GM19455 (cell line): Measurements from ENCODE around the gene SCN4B.

Experiments used
- ATAC-seq: cut with Tn5 transposase; IDR thresholded peaks from one replicate; pipeline ENCODE4 v1.9.1; 2021; ENCODE audit not compliant: unreplicated experiment

The SCN4B gene

GRCh38 chr11:118175031-118175992 lies 22.7 kb upstream of the SCN4B start:
- ATAC-seq = no peak

GRCh38 chr11:118174006-118174567 lies 21.5 kb upstream of the SCN4B start:
- ATAC-seq = no peak

- no peak for ATAC-seq
Measured at GRCh38 chr11:118172356-118172755, 19.7 kb upstream of the SCN4B start.

GRCh38 chr11:118171269-118172062 lies 18.8 kb upstream of the SCN4B start:
- ATAC-seq = no peak

GRCh38 chr11:118170882-118171268 lies 18.3 kb upstream of the SCN4B start:
- ATAC-seq = no peak

GRCh38 chr11:118170231-118170630 lies 17.6 kb upstream of the SCN4B start:
- no peak for ATAC-seq

- ATAC-seq = no peak
Measured at GRCh38 chr11:118169300-118170140, 16.9 kb upstream of the SCN4B start.

- no peak for ATAC-seq
Measured at GRCh38 chr11:118168751-118169150, 16.1 kb upstream of the SCN4B start.

- ATAC-seq = no peak
Measured at GRCh38 chr11:118168316-118168715, 15.7 kb upstream of the SCN4B start.

GRCh38 chr11:118167906-118168305 lies 15.3 kb upstream of the SCN4B start:
- ATAC-seq = no peak

- no peak for ATAC-seq
Measured at GRCh38 chr11:118167253-118167652, 14.6 kb upstream of the SCN4B start.

- no peak for ATAC-seq
Measured at GRCh38 chr11:118166641-118167040, 14.0 kb upstream of the SCN4B start.

GRCh38 chr11:118164885-118165284 lies 12.3 kb upstream of the SCN4B start:
- ATAC-seq = no peak

GRCh38 chr11:118163494-118163893 lies 10.9 kb upstream of the SCN4B start:
- no peak for ATAC-seq

GRCh38 chr11:118162846-118163245 lies 10.2 kb upstream of the SCN4B start:
- no peak for ATAC-seq

GRCh38 chr11:118161786-118162185 lies 9.2 kb upstream of the SCN4B start:
- ATAC-seq = no peak

GRCh38 chr11:118157186-118157895 lies 4.7 kb upstream of the SCN4B start:
- ATAC-seq = no peak

- ATAC-seq = no peak
Measured at GRCh38 chr11:118156531-118157185, 4.0 kb upstream of the SCN4B start.

GRCh38 chr11:118155776-118156530 lies 3.3 kb upstream of the SCN4B start:
- ATAC-seq = no peak
